GM12878 (cell line): ENCODE data around the gene ARCN1. TPM values are rescaled to one million over a fixed set of nuclear protein-coding genes. Genes with fewer than 3 reads are reported as not detected.

Experiments used
- ATAC-seq: fragments of 200-7000 bp; cut with Tn5 transposase; 3 replicates; pipeline ENCODE4 v1.9.1; 2020; ENCODE audit warnings: mild to moderate bottlenecking, moderate library complexity
- BruUV-seq: library from RNA; stranded (reverse); fragments of 400-500 nt; replicated peaks from 2 replicates; lab custom pipeline; 2021; lab: Mats Ljungman, UMichigan
- CTCF ChIA-PET: fragments of 300-600 bp; sonication (Branson Sonifier 250); formaldehyde crosslinking; extraction: SDS; loops from one replicate; lab custom pipeline; 2021; ENCODE audit warnings: inconsistent platforms; lab: Yijun Ruan, JAX
- POLR2A ChIA-PET: fragments of 350-600 bp; formaldehyde crosslinking; extraction: SDS; loops from one replicate; lab custom pipeline; 2021; ENCODE audit warnings: inconsistent platforms; lab: Charles Lee
- RAD21 ChIA-PET: fragments of 300-600 bp; sonication (Branson Sonifier 250); formaldehyde crosslinking; loops from one replicate; lab custom pipeline; 2023; ENCODE audit warnings: antibody characterized with exemption; ENCODE audit not compliant: unreplicated experiment; lab: Charles Lee
- SMC1A ChIA-PET: fragments of 300-600 bp; sonication (Branson Sonifier 250); formaldehyde crosslinking; loops from one replicate; lab custom pipeline; 2023; ENCODE audit not compliant: unreplicated experiment, uncharacterized antibody; lab: Charles Lee
- DNase-seq: peaks from one replicate; pipeline ENCODE4 v3.0.0-alpha.2; 2011; ENCODE audit warnings: low read depth, low spot score
- FAIRE-seq: peaks from 3 replicates; lab custom pipeline; 2011; peaks lifted over from hg19 to GRCh38; lab: Jason Lieb, UNC
- H2AFZ ChIP-seq: 2 replicates; pipeline ENCODE4 v1.6.0; 2011; ENCODE audit warnings: low read depth, low read length, control low read depth; ENCODE audit not compliant: control insufficient read depth
- H3K27ac ChIP-seq: 2 replicates; pipeline ENCODE4 v1.5.1; 2011; ENCODE audit warnings: control low read depth; ENCODE audit not compliant: control insufficient read depth, insufficient read depth
- H3K27me3 ChIP-seq, 2 experiments: replicated peaks in 1 of 2; 2 replicates each; pipeline versions ENCODE4 v1.6.0 to v1.6.1; 2011; ENCODE audit warnings: low read length in 1 of 2; ENCODE audit not compliant: control insufficient read depth in 2 of 2, insufficient read depth in 2 of 2
- H3K36me3 ChIP-seq, 2 experiments: 2 replicates each; pipeline ENCODE4 v1.5.1; 2011; ENCODE audit warnings: low read length in 1 of 2; ENCODE audit not compliant: control insufficient read depth in 2 of 2, insufficient read depth in 2 of 2
- H3K4me1 ChIP-seq: 2 replicates; pipeline ENCODE4 v1.6.1; 2011; ENCODE audit warnings: mild to moderate bottlenecking, low read length, moderate library complexity, mixed read lengths; ENCODE audit not compliant: control insufficient read depth, insufficient read depth
- H3K4me2 ChIP-seq: 2 replicates; pipeline ENCODE4 v1.6.0; 2011; ENCODE audit warnings: control low read depth; ENCODE audit not compliant: control insufficient read depth, insufficient read depth
- H3K4me3 ChIP-seq: fragments of 200-600 bp; sonication (generic); 2 replicates; pipeline ENCODE4 v1.5.1; 2016
- H3K79me2 ChIP-seq: 2 replicates; pipeline ENCODE4 v1.6.0; 2011; ENCODE audit warnings: low read length; ENCODE audit not compliant: control insufficient read depth, insufficient read depth
- H3K9ac ChIP-seq: 2 replicates; pipeline ENCODE4 v1.8.0; 2011; ENCODE audit warnings: low read length, control low read depth, mixed read lengths; ENCODE audit not compliant: control insufficient read depth, insufficient read depth
- H3K9me3 ChIP-seq: replicated peaks from 3 replicates; pipeline ENCODE4 v1.5.1; 2011; ENCODE audit warnings: mild to moderate bottlenecking, low read length; ENCODE audit not compliant: control insufficient read depth, insufficient read depth
- H4K20me1 ChIP-seq: 2 replicates; pipeline ENCODE4 v1.6.0; 2011; ENCODE audit not compliant: control insufficient read depth, insufficient read depth
- SMAD1 ChIP-seq: fragments of 450-650 bp; IDR thresholded peaks from 2 replicates; pipeline ENCODE4 v1.6.1; 2018; ENCODE audit warnings: mild to moderate bottlenecking, low read depth; ENCODE audit not compliant: partially characterized antibody
- SP1 ChIP-seq: IDR thresholded peaks from one replicate; pipeline ENCODE4 v1.6.1; 2011; ENCODE audit warnings: low read depth, low read length
- SUPT20H ChIP-seq: IDR thresholded peaks from 2 replicates; pipeline ENCODE4 v1.6.1; 2011; ENCODE audit warnings: low read depth, mild to moderate bottlenecking, low read length, moderate library complexity, borderline replicate concordance; ENCODE audit not compliant: control insufficient read depth
- WGBS: methylation state at CpG from one replicate; pipeline ENCODE4 v1.1.6; 2016; ENCODE audit warnings: low lambda C conversion rate; ENCODE audit not compliant: insufficient replicate concordance, insufficient coverage; ENCODE audit errors: missing lambda C conversion rate; 5-methylcytosine and 5-hydroxymethylcytosine counted together
- in situ Hi-C: fragments of 300-500 bp; cut with MboI; formaldehyde crosslinking; loops from 9 replicates; pipeline ENCODE4 v1.14.3; 2018; ENCODE audit warnings: mixed read lengths
- intact Hi-C: fragments of 100-400 bp; cut with micrococcal nuclease; formaldehyde crosslinking; loops from one replicate; pipeline ENCODE4 v1.14.2; 2022; ENCODE audit not compliant: unreplicated experiment
- polyA plus RNA-seq, 11 experiments: library from polyadenylated mRNA; depleted of rRNA in 4 of 11; unstranded in 6 of 11; stranded (reverse) in 5 of 11; fragments of >200 nt; fragmentation: Nextera tagmentation in 4 of 11; fragmentation: Illumina TruSeq in 1 of 11; extraction: Ambion mirVana in 4 of 11; extraction: Trizol in 1 of 11; gene quantifications; 1 replicate in 1 of 11; 2 replicates in 10 of 11; pipeline versions ENCODE4 v1.2.1 to v1.2.3, GENCODE V29; 2011 to 2016; ENCODE audit warnings: inconsistent platforms in 2 of 11, missing spikeins in 2 of 11, low read depth in 1 of 11
- total RNA-seq, 4 experiments: library from RNA; depleted of rRNA in 3 of 4; stranded (reverse); fragments of >200 nt in 3 of 4; fragmentation: Illumina TruSeq in 1 of 4; extraction: Trizol in 1 of 4; gene quantifications; 2 replicates each; pipeline versions ENCODE4 v1.2.1 to v1.2.3, GENCODE V29; 2013 to 2021
- TF ChIP-seq, protein P1 (sequence below): IDR thresholded peaks from 2 replicates; pipeline ENCODE4 v1.6.1; 2012; ENCODE audit warnings: improper control_type of control experiment, low read depth, low read length; ENCODE audit not compliant: insufficient replicate concordance
- TF ChIP-seq, protein P2 (sequence below): fragments of 450-650 bp; IDR thresholded peaks from 2 replicates; pipeline ENCODE4 v1.6.1; 2018; ENCODE audit warnings: mild to moderate bottlenecking, low read depth, moderate library complexity; ENCODE audit not compliant: partially characterized antibody

The ARCN1 gene
- total and polyA plus RNA-seq, 10 of the 15 experiments (the other 5 are each of a cell fraction or from before 2014, with no cell fraction given): 33.3 to 172 (median 106) TPM

DNA sequence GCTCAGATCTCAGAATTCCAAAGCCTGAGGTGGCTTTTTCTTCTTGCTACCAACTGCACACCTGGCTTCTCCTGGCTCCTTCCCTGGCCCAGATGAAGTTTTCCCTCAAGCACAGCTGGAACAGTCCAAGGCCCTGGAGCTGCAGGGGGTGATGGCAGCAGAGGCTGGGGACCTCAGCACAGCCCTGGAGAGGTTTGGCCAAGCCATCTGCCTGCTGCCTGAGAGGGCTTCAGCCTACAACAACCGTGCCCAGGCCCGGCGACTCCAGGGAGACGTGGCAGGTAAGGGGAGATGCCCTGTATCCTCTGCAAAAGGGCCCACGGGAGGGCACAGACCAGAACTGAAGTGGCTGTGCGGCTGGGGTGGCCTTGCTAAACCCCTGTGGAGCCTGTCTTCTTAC is 43.7 kb upstream of the ARCN1 start (continued):
- TF ChIP-seq, protein P1, sequence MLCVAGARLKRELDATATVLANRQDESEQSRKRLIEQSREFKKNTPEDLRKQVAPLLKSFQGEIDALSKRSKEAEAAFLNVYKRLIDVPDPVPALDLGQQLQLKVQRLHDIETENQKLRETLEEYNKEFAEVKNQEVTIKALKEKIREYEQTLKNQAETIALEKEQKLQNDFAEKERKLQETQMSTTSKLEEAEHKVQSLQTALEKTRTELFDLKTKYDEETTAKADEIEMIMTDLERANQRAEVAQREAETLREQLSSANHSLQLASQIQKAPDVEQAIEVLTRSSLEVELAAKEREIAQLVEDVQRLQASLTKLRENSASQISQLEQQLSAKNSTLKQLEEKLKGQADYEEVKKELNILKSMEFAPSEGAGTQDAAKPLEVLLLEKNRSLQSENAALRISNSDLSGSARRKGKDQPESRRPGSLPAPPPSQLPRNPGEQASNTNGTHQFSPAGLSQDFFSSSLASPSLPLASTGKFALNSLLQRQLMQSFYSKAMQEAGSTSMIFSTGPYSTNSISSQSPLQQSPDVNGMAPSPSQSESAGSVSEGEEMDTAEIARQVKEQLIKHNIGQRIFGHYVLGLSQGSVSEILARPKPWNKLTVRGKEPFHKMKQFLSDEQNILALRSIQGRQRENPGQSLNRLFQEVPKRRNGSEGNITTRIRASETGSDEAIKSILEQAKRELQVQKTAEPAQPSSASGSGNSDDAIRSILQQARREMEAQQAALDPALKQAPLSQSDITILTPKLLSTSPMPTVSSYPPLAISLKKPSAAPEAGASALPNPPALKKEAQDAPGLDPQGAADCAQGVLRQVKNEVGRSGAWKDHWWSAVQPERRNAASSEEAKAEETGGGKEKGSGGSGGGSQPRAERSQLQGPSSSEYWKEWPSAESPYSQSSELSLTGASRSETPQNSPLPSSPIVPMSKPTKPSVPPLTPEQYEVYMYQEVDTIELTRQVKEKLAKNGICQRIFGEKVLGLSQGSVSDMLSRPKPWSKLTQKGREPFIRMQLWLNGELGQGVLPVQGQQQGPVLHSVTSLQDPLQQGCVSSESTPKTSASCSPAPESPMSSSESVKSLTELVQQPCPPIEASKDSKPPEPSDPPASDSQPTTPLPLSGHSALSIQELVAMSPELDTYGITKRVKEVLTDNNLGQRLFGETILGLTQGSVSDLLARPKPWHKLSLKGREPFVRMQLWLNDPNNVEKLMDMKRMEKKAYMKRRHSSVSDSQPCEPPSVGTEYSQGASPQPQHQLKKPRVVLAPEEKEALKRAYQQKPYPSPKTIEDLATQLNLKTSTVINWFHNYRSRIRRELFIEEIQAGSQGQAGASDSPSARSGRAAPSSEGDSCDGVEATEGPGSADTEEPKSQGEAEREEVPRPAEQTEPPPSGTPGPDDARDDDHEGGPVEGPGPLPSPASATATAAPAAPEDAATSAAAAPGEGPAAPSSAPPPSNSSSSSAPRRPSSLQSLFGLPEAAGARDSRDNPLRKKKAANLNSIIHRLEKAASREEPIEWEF: no peak
- TF ChIP-seq SUPT20H: no peak

DNA sequence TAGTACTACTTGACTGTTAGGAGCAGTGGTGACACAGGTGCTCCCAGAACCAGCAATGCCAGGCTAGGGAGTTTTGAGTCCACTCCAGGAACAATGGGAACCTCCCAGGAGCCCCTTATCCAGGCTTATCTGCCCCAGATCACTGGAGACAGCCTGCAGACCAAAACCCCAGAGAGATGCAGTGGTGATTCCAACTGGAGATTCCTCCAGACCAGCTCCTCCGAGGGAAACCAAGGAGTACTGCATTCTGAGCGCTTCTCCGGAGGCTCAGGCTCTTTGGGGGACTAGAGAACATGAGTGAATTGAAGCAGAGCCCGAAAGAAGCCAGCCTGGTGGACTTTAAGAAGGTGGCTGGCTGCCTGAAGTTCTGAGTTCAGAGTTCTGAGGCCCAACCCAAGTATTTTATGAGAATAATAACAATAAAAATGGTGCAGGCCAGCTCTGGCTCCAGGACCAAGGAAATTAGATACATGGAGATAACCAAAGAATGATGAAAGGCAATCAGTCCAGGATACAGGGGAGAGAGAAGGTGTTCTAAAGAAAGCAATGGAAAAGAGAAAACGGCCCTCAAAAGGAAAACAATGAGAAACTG is 42.5 kb upstream of the ARCN1 start:
- no peak overlapping the region for H2AFZ ChIP-seq
- ChIA-PET POLR2A (interaction anchor here (0.7 kb wide), 1 partner anchor 15 kb away, joined by 3 read pairs; no protein-coding TSS in a partner anchor), RAD21 (interaction anchor here (1.2 kb wide), 1 partner anchor 40 kb away, joined by 4 read pairs; no protein-coding TSS in a partner anchor), SMC1A (no interaction called here), CTCF (interaction anchor here (1.6 kb wide), 1 partner anchor 86 kb away, joined by 4 read pairs; no protein-coding TSS in a partner anchor)
- in situ Hi-C loops: no loop called here
- TF ChIP-seq SMAD1 (no peak), SP1 (no peak)
- TF ChIP-seq, protein P2, sequence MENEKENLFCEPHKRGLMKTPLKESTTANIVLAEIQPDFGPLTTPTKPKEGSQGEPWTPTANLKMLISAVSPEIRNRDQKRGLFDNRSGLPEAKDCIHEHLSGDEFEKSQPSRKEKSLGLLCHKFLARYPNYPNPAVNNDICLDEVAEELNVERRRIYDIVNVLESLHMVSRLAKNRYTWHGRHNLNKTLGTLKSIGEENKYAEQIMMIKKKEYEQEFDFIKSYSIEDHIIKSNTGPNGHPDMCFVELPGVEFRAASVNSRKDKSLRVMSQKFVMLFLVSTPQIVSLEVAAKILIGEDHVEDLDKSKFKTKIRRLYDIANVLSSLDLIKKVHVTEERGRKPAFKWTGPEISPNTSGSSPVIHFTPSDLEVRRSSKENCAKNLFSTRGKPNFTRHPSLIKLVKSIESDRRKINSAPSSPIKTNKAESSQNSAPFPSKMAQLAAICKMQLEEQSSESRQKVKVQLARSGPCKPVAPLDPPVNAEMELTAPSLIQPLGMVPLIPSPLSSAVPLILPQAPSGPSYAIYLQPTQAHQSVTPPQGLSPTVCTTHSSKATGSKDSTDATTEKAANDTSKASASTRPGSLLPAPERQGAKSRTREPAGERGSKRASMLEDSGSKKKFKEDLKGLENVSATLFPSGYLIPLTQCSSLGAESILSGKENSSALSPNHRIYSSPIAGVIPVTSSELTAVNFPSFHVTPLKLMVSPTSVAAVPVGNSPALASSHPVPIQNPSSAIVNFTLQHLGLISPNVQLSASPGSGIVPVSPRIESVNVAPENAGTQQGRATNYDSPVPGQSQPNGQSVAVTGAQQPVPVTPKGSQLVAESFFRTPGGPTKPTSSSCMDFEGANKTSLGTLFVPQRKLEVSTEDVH: no peak
- H4K20me1 ChIP-seq: no peaks in the 10 kb centered on the region; the same call in 1 of the 2 replicates
- peaks cover 2 to 9% of the 10 kb centered on the region in 2 experiments for H3K36me3 ChIP-seq
- H3K4me3 ChIP-seq: peak overlapping the region; percentile 86; the same call in 1 of the 2 replicates
- peak overlapping the region; percentile 95 for H3K4me2 ChIP-seq
- FAIRE-seq (no peak), DNase-seq (no peak), ATAC-seq (no peak)
- WGBS: 82% methylated on average over 5 of the region's 5 CpGs
- no peaks in the 10 kb centered on the region for H3K9me3 ChIP-seq
- H3K27ac ChIP-seq: no peak overlapping the region
- H3K27me3 ChIP-seq: no peaks in the 10 kb centered on the region
- intact Hi-C loops: loop anchor here (5.0 kb wide), 1 partner anchor 38 kb away; the partner anchor contains the start of gene IFT46
- 0 out of 2 replicates have a peak, but pooled peaks cover 3% of the 10 kb centered on the region for H3K4me1 ChIP-seq
- H3K9ac ChIP-seq: no peak overlapping the region
- BruUV-seq: no TSS peak
- H3K79me2 ChIP-seq: no peaks in the 10 kb centered on the region
